GM12891 (cell line): ENCODE measurements around the gene KDM4B.

Experiments used
- POLR2A ChIP-seq: IDR thresholded peaks from 2 replicates; pipeline ENCODE4 v1.6.1; 2011; ENCODE audit warnings: low read depth, low read length, control low read depth
- TAF1 ChIP-seq: IDR thresholded peaks from 2 replicates; pipeline ENCODE4 v1.6.1; 2011; ENCODE audit warnings: low read depth, low read length, control low read depth

GRCh38 chr19:5123646-5124045 lies 154.7 kb downstream of the KDM4B start:
- TF ChIP-seq POLR2A (no peak), TAF1 (no peak)
